Stimulated activated CD4-positive, alpha-beta T cell treated with anti-CD3 and anti-CD28 coated beads, Interleukin-12 subunit alpha, Interleukin-12 subunit beta, amount 100 ng/mL, for 48 hours (primary cell): ENCODE measurements around the gene PTGER3.

Source experiments
- DNase-seq, 3 donors: peaks; one replicate each; pipeline ENCODE4 v3.0.0-alpha.2; 2020; ENCODE audit warnings: low read depth in 2 of 3, low spot score in 1 of 3

Gene PTGER3

GRCh38 chr1:71047635-71048607 lies at the start of gene PTGER3:
PTGER3 (minus strand) TSS chr1:71047816; CDS start chr1:71047577, 239 bp downstream.
- DNase-seq = peak in 1 of 3 donors; percentile 17

GRCh38 chr1:71094913-71095312 lies 47.3 kb upstream of the PTGER3 start:
- DNase-seq = no peak

GRCh38 chr1:71093938-71094337 lies 46.3 kb upstream of the PTGER3 start:
- DNase-seq = no peak

GRCh38 chr1:71089536-71090270 lies 42.1 kb upstream of the PTGER3 start:
- no peak for DNase-seq

GRCh38 chr1:71088645-71089287 lies 41.1 kb upstream of the PTGER3 start:
- DNase-seq = no peak

- DNase-seq = no peak
Measured at GRCh38 chr1:71087713-71088112, 40.1 kb upstream of the PTGER3 start.

- DNase-seq = no peak
Measured at GRCh38 chr1:71087060-71087459, 39.4 kb upstream of the PTGER3 start.

GRCh38 chr1:71086331-71086730 lies 38.7 kb upstream of the PTGER3 start:
- no peak for DNase-seq

- DNase-seq = no peak
Measured at GRCh38 chr1:71083271-71083670, 35.7 kb upstream of the PTGER3 start.

- no peak for DNase-seq
Measured at GRCh38 chr1:71081697-71082080, 34.1 kb upstream of the PTGER3 start.

GRCh38 chr1:71080739-71081696 lies 33.4 kb upstream of the PTGER3 start, which contains the start of gene ZRANB2:
ZRANB2 (minus strand) TSS chr1:71081035; CDS start chr1:71080995, 40 bp downstream.
- peak; percentile 78 to 90 (median 81) for DNase-seq

- no peak for DNase-seq
Measured at GRCh38 chr1:71080230-71080738, 32.7 kb upstream of the PTGER3 start.

- no peak for DNase-seq
Measured at GRCh38 chr1:71074681-71075080, 27.1 kb upstream of the PTGER3 start.

- DNase-seq = no peak
Measured at GRCh38 chr1:71072273-71072672, 24.7 kb upstream of the PTGER3 start.

- no peak for DNase-seq
Measured at GRCh38 chr1:71071720-71072119, 24.1 kb upstream of the PTGER3 start.

GRCh38 chr1:71068325-71069240 lies 21.0 kb upstream of the PTGER3 start:
- no peak for DNase-seq

- no peak for DNase-seq
Measured at GRCh38 chr1:71054791-71055190, 7.2 kb upstream of the PTGER3 start.

- no peak for DNase-seq
Measured at GRCh38 chr1:71054281-71054731, 6.7 kb upstream of the PTGER3 start.

GRCh38 chr1:71053758-71054157 lies 6.1 kb upstream of the PTGER3 start:
- DNase-seq = no peak
